Islet precursor cell (in vitro differentiated cells): ENCODE data around the gene PLEKHM2.

ENCODE experiments used
- DNase-seq: peaks from one replicate; pipeline ENCODE4 v3.0.0-alpha.2; 2018

The PLEKHM2 gene

DNA sequence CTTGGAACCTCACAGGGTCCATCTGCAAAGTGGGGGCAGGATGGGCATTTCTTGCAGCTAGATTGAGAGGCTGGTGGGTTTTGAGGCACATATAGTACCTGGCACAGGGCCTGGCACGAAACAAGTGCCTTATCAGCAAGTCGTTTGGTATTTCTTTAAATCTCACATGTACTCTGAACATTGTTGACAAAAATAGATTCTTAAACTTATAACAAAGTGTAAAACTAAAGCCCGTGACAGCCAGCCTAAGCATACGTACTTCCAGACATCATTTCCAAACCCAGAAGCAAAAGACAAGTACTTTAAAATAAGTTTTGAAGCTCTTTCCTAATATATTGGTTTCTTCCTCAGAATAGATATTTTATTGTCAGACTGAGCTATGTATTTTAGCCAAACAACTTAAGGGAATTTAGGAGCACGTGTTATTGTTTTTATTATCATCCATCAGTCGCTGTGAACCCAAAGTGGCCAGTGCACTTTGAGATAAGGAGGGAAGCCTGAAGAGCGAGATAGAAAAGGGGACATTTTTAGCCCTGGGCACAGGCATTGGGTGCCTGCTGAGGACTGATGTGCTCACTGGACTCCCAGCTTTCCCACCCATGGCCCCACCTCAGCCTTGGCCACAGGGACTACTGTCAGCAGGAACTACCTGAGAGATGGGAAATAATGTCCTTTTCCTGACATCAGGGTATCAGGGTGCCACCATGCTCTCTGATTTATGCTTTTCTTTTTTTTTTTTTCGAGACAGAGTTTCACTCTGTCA, 77.4 kb downstream of the PLEKHM2 start:
- no peak for DNase-seq

DNA sequence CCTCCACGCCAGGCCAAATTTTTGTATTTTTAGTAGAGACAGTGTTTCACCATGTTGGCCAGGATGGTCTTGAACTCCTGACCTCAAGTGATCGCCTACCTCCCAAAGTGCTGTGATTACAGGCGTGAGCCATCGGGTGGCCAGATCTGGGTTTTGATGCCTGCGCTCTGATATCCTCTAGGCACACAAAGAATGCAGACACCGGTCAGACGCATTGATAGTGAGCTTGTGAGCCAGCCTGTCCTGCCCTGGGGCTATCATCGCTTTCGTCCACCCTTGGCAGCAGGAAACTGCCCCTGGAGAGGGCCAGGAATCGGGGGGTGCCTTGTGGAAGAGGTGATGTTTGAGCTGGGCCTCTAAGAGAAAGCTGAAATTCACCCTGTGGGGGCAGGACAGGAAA, 78.4 kb downstream of the PLEKHM2 start:
- DNase-seq, result peak; percentile 90

DNA sequence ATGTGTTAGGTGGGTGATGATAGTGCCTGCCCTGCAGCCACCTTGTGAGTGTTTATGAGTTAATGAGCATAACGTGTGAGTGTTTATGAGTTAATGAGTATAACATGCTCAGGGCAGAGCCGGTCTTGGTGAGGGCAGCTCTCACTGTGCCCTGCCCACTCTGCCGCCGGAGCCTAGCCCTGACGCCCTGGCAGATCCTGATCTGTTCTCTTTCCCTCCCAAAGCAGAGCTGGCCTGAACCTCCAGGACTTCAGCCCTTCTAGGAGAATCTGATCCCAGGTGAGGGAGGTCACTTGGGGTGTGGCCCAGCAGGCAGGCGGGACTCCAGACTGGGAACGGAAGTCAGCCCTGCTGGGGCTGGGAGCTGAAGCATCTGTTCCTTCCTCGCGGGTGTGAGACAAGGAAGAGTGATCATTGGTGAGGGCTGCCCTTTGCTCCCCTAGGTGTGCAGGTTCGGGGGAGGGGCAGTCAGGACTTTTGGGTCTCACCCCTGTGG, 80.2 kb downstream of the PLEKHM2 start:
- DNase-seq, result peak; percentile 52

GRCh38 chr1:15764890-15765289, 80.8 kb downstream of the PLEKHM2 start:
- peak; percentile 50 for DNase-seq

- no peak for DNase-seq
Measured at GRCh38 chr1:15765495-15766194, 81.5 kb downstream of the PLEKHM2 start.

GRCh38 chr1:15767941-15768340, 83.8 kb downstream of the PLEKHM2 start:
- DNase-seq, result no peak

DNA sequence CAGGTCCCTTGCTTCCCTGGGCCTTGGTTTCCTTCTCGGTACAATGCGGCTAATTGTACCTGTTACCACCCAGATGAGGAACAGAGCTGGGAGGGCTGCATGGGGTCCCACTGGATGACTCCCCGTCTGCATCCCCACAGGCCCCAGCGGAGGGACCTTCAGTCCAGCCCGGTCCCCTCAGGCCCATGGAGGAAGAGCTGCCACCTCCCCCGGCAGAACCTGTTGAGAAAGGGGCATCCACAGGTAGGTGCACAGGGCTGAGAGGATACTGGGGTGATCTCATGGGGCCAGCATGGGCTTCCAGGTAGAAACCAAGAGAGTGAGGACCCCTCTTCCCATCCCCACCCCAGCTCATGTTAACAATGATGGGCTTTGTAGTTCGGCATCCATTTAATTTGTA, 84.3 kb downstream of the PLEKHM2 start:
- no peak for DNase-seq

DNA sequence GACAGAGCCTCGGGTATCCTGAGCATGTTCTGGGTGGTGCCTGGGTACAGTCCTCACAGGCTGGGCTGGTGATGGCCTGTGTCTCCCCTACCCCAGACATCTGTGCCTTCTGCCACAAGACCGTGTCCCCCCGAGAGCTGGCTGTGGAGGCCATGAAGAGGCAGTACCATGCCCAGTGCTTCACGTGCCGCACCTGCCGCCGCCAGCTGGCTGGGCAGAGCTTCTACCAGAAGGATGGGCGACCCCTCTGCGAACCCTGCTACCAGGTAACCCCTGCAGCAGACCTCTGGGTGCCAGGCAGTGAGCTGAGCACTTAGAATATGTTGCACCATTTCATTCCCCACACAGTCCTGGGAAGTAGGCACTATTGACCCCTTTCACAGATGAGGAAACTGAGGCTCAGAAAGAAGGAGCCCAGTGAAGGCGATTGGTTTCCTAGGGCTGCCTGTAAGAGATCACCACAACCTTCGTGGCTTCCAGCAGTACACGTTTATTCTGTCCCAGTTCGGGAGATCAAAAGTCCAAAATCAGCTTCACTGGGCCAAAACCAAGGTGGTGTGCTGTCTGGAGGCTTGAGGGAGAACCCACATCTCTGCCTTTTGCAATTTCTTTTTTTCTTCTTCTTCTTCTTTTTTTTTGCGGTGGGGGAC, 86.3 kb downstream of the PLEKHM2 start:
- no peak for DNase-seq

- no peak for DNase-seq
Measured at GRCh38 chr1:15771836-15772515, 87.9 kb downstream of the PLEKHM2 start.

GRCh38 chr1:15775706-15776105, 91.6 kb downstream of the PLEKHM2 start:
- DNase-seq, result no peak

DNA sequence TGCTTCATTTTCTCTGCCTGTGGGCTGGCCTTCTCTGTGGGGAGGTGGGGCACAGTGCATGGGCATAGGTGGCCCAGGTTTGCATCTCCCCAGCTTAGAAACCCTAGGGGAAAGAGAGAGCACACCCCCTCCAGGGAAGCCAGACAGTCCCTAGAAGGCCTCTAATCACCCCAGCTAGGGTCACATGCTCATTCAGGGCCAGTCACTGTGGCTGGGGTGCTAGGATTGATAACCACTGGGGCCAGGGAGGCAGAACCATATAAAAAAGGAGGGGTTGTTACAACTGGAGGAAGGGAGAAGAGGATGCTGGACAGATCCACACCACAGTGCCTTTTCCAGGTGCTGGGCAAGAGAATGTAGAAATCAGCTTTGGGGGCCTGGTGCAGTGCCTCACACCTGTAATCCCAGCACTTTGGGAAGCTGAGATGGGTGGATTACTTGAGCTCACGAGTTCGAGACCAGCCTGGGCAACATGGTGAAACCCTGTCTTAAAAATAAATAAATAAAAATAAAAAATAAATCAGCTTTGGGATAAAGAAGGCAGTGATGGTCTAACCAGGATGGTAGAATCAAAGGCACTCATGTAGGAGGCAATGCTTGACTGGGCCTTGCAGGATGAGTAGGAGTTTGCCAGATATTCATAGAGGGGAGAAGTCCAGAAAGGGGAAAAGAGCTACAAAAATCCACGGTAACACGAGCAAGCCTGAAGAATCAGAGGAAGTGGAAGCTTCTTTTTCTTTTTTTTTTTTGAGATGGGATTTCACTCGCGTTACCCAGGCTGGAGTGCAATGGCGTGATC, 94.0 kb downstream of the PLEKHM2 start:
- no peak for DNase-seq
